Memory B cell (primary cell): ENCODE results near the gene RERE.
"Not testable (repeated sequence)": the region's sequence is repeated elsewhere in the genome, so short reads cannot be mapped to it uniquely, and the experiment has no call there.

Source experiments
- ATAC-seq: fragments of 150-1000 bp; cut with Tn5 transposase; 2 replicates; pipeline ENCODE4 v1.10.0; 2021; ENCODE audit warnings: low read depth, mild to moderate bottlenecking, moderate library complexity
- DNase-seq, 2 donors: peaks; one replicate each; pipeline ENCODE4 v3.0.0; 2022; ENCODE audit warnings: low spot score in 2 of 2
- H3K27ac Mint-ChIP-seq: one replicate; pipeline ENCODE4 v1.8.0; 2022; ENCODE audit warnings: mild to moderate bottlenecking, moderate library complexity, mixed read lengths
- H3K27me3 Mint-ChIP-seq: one replicate; pipeline ENCODE4 v1.8.0; 2022; ENCODE audit warnings: mixed read lengths
- H3K36me3 Mint-ChIP-seq: one replicate; pipeline ENCODE4 v1.8.0; 2022; ENCODE audit warnings: mild to moderate bottlenecking, mixed read lengths
- H3K4me1 Mint-ChIP-seq: one replicate; pipeline ENCODE4 v1.8.0; 2022; ENCODE audit warnings: mixed read lengths
- H3K4me3 Mint-ChIP-seq: one replicate; pipeline ENCODE4 v1.8.0; 2022; ENCODE audit warnings: mild to moderate bottlenecking, moderate library complexity, mixed read lengths
- H3K9me3 Mint-ChIP-seq: one replicate; pipeline ENCODE4 v1.8.0; 2022; ENCODE audit warnings: mixed read lengths

The RERE gene

DNA sequence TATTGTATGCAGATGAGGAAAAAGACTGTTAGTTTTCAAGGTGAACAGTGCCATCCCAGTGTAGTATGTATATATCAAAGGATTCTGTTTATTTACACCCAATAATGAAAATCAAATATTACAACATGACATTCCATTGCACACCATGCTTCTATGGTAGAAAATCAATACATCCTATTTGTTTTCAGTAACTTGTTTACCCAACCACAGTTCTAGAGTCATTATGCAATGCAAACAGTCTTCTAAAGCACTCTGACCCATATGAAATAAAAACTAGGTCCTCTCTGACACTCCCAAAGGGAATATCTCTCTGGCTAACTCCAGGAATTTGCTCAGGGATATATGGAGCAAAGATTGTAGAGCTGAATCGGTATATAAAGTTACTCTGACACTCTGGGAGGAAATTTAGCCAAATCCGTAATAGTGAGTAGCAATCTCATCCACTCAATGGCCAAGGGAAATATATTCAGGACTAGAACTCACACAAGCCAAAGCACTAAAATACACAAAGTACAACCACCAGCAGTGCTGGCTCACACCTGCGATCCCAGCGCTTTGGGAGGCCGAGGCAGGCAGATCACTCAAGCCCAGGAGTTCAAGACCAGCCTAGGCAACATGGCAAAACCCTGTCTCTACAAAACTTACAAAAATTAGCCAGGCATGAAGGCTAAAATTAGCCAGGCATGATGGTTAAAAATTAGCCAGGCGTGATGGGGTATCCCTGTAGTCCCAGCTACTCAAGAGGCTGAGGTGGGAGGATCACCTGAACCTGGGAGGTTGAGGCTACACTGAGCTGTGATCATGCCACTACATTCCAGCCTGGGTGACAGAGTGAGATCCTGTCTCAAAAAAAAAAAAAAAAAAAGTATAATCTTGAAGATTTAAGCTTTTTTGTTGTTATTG lies 75.2 kb downstream of the RERE start:
- peaks cover 4% of the 10 kb centered on the region for H3K9me3 Mint-ChIP-seq
- ATAC-seq (no peak), DNase-seq (no peak)
- peaks cover 22% of the 10 kb centered on the region for H3K36me3 Mint-ChIP-seq
- no peaks in the 10 kb centered on the region for H3K27me3 Mint-ChIP-seq
- no peak overlapping the region for H3K27ac Mint-ChIP-seq
- H3K4me3 Mint-ChIP-seq, result no peak overlapping the region
- H3K4me1 Mint-ChIP-seq, result peaks cover 11% of the 10 kb centered on the region

DNA sequence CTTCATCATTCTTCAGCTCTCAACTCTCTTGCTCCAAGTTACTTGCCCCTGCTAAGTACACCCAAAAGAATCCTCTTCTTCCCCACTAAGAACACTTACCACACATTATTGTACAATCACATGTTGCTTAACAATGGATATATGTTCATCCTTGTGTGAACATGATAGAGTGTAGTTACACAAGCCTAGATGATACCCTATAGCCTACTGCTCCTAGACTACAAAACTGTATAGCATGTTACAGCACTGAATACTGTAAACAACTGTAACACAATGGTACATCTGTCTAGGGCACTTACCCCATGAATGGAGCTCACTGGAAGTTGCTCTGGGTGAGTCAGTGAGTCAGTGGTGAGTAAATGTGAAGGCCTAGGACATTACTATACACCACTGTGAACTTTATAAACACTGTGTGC lies 77.4 kb downstream of the RERE start:
- H3K4me3 Mint-ChIP-seq, result no peak overlapping the region

DNA sequence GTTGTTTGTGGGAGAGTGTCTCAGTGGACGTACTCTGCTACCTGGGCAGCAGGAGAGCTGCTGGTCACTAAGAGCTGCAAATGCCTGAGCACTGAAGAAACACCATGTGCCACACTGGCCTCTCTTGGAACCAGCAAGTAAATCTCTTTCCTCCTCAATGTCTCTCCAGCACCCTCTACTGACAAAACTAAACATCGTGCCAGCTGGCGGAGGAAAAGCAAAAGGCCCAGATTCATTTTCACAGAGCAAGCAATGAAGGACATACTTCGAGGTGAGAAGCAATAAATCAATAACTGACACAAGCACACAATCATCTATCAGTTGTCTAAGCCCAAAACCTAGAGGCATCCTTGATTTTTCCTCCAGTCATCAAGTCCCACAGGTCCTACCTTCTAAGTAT lies 78.1 kb downstream of the RERE start:
- H3K27ac Mint-ChIP-seq, result no peak overlapping the region
- no peak for ATAC-seq
- peaks cover 6% of the 10 kb centered on the region for H3K4me1 Mint-ChIP-seq
- no peak for DNase-seq
- H3K4me3 Mint-ChIP-seq, result no peak overlapping the region
- H3K27me3 Mint-ChIP-seq, result no peaks in the 10 kb centered on the region
- peaks cover 20% of the 10 kb centered on the region for H3K36me3 Mint-ChIP-seq
- peaks cover 4% of the 10 kb centered on the region for H3K9me3 Mint-ChIP-seq

More for the DNA sequence above, 77.4 kb downstream of the RERE start:
- peaks cover 6% of the 10 kb centered on the region for H3K4me1 Mint-ChIP-seq
- peaks cover 4% of the 10 kb centered on the region for H3K9me3 Mint-ChIP-seq
- H3K36me3 Mint-ChIP-seq, result peaks cover 20% of the 10 kb centered on the region
- ATAC-seq (no peak), DNase-seq (no peak)
- no peak overlapping the region for H3K27ac Mint-ChIP-seq
- H3K27me3 Mint-ChIP-seq, result no peaks in the 10 kb centered on the region

DNA sequence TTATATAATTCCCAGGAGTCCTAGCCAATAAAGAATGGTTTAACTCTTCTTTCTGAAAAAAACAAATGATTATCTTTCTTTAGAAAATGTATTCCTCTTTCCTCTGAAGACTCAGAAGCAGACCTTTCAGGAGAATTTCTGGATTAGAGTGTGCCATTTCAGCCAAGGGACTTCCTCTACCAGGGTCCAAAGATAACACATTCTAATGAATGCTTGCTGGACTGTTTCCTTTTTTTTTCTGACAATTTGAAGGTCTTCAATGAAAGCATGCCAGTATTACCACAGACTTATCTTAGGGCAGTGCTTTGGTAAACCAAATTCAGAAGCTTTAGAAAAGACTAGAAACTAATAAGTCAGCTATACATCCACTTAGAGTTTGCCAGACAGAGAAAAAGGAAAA lies 80.5 kb downstream of the RERE start:
- no peaks in the 10 kb centered on the region for H3K27me3 Mint-ChIP-seq
- peaks cover 4% of the 10 kb centered on the region for H3K9me3 Mint-ChIP-seq
- DNase-seq, result no peak
- no peaks in the 10 kb centered on the region for H3K4me1 Mint-ChIP-seq
- ATAC-seq, result no peak
- no peak overlapping the region for H3K27ac Mint-ChIP-seq
- peaks cover 25% of the 10 kb centered on the region for H3K36me3 Mint-ChIP-seq
- no peak overlapping the region for H3K4me3 Mint-ChIP-seq

DNA sequence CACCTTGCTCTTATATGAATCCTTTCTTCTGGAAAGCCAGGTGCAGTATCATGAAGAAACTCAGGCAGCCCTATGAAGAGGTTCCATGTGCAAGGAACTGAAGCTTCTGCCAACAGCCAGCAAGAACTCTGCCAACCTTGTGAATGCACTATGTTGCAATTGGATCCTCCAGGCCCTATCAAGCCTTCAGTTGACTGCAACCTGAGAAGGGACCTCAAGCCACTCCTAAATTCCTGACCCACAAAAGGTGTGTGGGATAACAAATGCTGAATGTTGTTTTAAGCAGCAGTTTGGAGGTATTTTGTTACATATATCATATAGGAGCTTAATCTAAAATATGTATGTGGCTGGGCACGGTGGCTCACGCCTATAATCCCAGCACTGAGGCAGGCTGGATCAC lies 84.0 kb downstream of the RERE start:
- ATAC-seq (no peak), DNase-seq (no peak)
- H3K36me3 Mint-ChIP-seq, result peaks cover 14% of the 10 kb centered on the region
- H3K27me3 Mint-ChIP-seq, result no peaks in the 10 kb centered on the region
- H3K4me1 Mint-ChIP-seq, result no peaks in the 10 kb centered on the region
- H3K9me3 Mint-ChIP-seq, result peaks cover 3% of the 10 kb centered on the region
- no peak overlapping the region for H3K27ac Mint-ChIP-seq
- H3K4me3 Mint-ChIP-seq, result no peak overlapping the region

DNA sequence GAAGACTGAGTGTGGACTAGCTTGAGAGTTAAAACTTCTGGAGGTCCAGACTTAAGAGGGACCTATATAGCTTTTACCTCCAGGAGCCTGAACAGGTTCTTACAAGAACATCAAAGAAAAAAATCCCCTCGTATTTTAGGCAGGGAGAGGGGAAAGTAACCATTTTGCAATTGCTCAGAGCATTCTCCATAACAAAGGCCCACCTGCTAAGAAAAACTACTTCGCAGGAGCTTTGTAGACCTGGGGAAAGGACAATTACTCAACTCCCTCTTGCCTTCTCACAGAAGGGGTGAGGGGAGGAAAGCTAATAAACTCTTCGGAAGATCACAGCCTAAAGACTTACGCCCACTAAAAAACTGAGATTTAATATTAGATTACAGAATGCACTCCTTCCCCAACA lies 86.3 kb downstream of the RERE start:
- H3K36me3 Mint-ChIP-seq, result peaks cover 12% of the 10 kb centered on the region
- H3K27ac Mint-ChIP-seq, result no peak overlapping the region

DNA sequence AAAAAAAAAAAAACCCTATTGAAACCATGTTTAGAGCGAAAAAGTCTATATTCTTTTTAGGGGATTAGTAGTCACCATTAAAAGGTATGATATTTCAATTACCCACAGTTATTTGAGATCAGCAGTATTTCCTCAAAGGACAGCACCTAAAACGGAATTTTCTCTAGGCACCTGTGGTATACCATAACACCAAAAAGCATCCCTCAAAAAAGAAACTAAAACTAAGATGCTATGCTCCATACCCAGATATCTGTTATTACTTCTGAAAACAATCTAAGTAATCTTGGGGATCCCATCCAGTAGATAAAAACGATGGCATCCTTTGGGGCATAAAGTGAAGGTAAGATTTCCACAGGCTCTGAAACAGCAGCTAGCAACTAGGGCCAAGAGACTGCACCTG lies 89.0 kb downstream of the RERE start:
- Mint-ChIP-seq H3K36me3 (peaks cover 12% of the 10 kb centered on the region), H3K27ac (no peak overlapping the region), H3K9me3 (peaks cover 3% of the 10 kb centered on the region), H3K4me3 (no peak overlapping the region), H3K27me3 (no peaks in the 10 kb centered on the region), H3K4me1 (peaks cover 5% of the 10 kb centered on the region)
- no peak for DNase-seq
- ATAC-seq, result no peak

More for the DNA sequence above, 86.3 kb downstream of the RERE start:
- Mint-ChIP-seq H3K27me3 (no peaks in the 10 kb centered on the region), H3K4me3 (no peak overlapping the region), H3K9me3 (peaks cover 3% of the 10 kb centered on the region), H3K4me1 (peaks cover 5% of the 10 kb centered on the region)
- ATAC-seq (no peak), DNase-seq (no peak)

DNA sequence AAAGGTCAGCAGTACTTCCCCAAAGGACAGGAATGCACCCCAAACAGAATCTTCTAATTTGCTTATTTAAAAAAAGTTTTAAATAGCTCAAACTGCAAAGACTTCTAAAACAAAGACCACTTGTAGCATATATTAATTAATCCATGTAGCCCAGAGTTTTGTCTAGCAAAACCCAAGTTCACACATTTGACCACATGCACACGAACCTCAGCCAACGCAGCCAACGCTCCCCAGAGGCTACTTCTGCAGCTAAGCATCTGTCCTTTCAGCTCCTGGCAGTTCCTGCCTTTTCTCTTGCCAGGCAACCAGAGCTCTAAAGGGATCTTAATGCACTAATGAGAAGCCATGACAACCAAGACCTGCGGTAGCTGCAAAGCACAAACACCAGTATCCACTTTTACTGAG lies 89.6 kb downstream of the RERE start:
- DNase-seq (no peak), ATAC-seq (no peak)
- Mint-ChIP-seq H3K27me3 (no peaks in the 10 kb centered on the region), H3K4me3 (no peak overlapping the region), H3K27ac (no peak overlapping the region), H3K9me3 (peaks cover 3% of the 10 kb centered on the region), H3K36me3 (peaks cover 12% of the 10 kb centered on the region), H3K4me1 (peaks cover 8% of the 10 kb centered on the region)

DNA sequence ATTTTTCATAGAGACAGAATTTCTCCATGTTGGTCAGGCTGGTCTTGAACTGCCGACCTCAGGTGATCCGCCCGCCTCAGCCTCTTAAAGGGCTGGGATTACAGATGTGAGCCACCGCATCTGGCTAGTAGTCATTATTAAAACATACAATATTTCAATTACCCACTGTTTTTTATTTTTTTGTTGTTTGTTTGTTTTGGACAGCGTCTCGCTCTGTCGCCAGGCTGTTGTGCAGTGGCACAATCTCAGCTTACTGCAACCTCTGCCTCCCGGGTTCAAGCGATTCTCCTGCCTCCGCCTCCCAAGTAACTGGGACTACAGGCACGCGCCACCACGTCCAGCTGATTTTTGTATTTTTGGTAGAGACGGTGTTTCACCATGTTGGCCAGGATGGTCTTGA lies 90.1 kb downstream of the RERE start:
- peaks cover 12% of the 10 kb centered on the region for H3K36me3 Mint-ChIP-seq
- not testable (repeated sequence) for ATAC-seq, H3K27ac Mint-ChIP-seq, DNase-seq, H3K27me3 Mint-ChIP-seq, H3K9me3 Mint-ChIP-seq, H3K4me3 Mint-ChIP-seq
- H3K4me1 Mint-ChIP-seq, result peaks cover 11% of the 10 kb centered on the region

DNA sequence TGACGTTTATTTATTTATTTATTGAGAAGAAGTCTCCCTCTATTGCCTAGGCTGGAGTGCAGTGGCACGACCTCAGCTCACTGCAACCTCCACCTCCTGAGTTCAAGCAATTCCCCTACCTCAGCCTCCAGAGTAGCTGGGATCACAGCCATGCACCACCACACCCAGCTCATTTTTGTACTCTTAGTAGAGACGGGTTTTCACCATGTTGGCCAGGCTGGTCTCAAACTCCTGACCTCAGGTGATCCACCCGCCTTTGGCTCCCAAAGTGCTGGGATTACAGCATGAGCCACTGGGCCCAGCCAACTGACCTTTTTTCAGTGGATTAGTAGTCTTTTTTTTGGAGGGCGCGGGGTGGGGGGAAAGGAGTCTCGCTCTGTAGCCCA lies 90.6 kb downstream of the RERE start:
- not testable (repeated sequence) for H3K36me3 Mint-ChIP-seq, H3K9me3 Mint-ChIP-seq, ATAC-seq, H3K27ac Mint-ChIP-seq, H3K4me3 Mint-ChIP-seq, DNase-seq, H3K27me3 Mint-ChIP-seq
- H3K4me1 Mint-ChIP-seq, result peaks cover 16% of the 10 kb centered on the region

DNA sequence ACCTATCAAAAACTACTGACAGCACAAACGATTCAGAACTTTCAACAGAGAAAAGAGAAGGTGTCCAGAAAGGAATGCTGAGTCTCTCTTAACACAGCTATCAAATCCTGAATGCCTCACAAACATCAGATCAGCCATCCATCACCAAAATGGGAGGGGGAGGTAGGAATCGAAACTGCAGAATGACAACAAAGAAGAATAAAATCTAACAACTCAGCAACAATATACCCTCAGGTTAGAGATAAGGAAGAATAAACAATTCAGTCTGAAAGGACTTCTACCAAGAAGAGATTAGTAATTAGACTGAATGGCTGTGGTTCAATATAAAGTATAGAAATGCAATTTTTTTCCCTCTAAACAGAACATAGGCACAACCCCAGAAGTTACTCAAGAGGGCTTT lies 94.4 kb downstream of the RERE start:
- H3K4me3 Mint-ChIP-seq, result no peak overlapping the region
- no peak for ATAC-seq
- H3K27ac Mint-ChIP-seq, result peak overlapping the region; percentile 52
- peaks cover 23% of the 10 kb centered on the region for H3K4me1 Mint-ChIP-seq
- H3K9me3 Mint-ChIP-seq, result no peaks in the 10 kb centered on the region
- no peaks in the 10 kb centered on the region for H3K27me3 Mint-ChIP-seq
- H3K36me3 Mint-ChIP-seq, result no peaks in the 10 kb centered on the region
- DNase-seq, result no peak

DNA sequence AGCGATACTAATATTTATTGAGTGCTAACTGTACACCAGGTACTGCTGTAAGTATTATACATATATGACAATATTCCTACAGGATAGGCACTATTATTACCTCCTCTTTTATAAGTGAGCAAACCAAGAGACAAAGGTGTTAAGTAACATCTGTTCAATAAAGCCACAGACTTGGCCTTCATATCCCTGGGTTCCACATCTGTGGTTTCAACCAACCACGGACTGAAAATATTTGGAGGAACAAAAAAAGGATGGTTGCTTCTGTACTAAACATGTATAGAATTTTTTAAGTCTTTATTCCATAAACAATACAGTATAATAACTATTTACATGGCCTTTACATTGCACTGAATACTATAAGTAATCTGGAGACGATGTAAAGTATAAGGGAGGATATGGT lies 95.1 kb downstream of the RERE start:
- peak overlapping the region; percentile 0 for H3K27ac Mint-ChIP-seq
- H3K27me3 Mint-ChIP-seq, result no peaks in the 10 kb centered on the region
- H3K9me3 Mint-ChIP-seq, result no peaks in the 10 kb centered on the region
- no peak for ATAC-seq
- DNase-seq, result no peak
- H3K4me1 Mint-ChIP-seq, result peaks cover 23% of the 10 kb centered on the region
- H3K36me3 Mint-ChIP-seq, result no peaks in the 10 kb centered on the region
- H3K4me3 Mint-ChIP-seq, result no peak overlapping the region

DNA sequence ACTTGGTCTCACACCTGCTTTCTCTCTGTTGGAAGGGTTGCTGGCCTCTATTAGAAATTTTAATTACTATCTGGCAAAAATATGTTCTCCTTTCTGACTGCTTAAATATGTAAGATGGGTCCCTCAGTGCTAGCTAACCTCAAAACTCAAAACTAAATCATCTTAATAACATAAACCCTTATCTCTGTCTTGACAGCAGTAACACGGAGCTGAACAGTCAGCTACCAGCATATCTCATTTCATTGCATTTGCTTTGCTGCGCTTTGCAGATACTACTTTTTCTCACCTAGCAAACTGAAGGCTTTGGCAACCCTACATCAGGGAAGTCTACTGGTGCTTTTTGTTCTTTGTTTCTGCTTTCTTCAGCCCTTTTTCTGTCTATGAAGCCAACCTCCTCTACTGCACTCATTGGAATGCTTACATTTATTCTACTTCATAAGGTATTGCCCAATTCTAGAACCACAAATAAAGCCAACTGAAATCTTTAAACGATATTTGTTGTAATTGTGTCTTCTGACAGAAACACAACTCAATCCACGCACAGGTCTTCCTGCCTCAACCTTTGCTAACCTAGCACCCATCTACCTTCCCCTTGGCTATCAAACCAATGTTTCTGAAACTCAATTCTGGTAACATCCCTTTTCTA lies 95.6 kb downstream of the RERE start:
- Mint-ChIP-seq H3K9me3 (no peaks in the 10 kb centered on the region), H3K27me3 (no peaks in the 10 kb centered on the region), H3K27ac (peak overlapping the region; percentile 0), H3K4me1 (peaks cover 23% of the 10 kb centered on the region), H3K4me3 (no peak overlapping the region), H3K36me3 (no peaks in the 10 kb centered on the region)
- DNase-seq (no peak), ATAC-seq (no peak)

DNA sequence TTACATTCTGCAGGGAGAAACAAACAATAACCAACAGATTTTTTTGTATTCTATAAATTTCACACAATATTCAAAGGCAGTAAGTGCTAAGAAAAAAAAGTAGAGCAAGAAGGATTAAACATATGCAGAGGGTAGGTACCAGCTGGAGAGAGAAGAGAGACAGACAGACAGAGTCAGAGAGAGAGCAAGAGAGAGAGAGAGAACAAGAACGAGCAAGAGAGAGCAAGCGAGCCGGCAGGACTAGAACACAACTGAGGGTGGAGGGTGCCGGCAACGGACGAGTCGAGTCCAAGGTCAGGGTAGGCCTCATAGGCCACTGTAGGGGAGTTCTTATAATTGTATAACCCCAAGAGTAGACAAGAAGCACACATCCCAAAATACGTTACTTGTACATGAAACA lies 97.1 kb downstream of the RERE start:
- Mint-ChIP-seq H3K27me3 (no peaks in the 10 kb centered on the region), H3K9me3 (no peaks in the 10 kb centered on the region), H3K36me3 (peaks cover 1% of the 10 kb centered on the region), H3K27ac (peak overlapping the region; percentile 15), H3K4me3 (no peak overlapping the region), H3K4me1 (peaks cover 20% of the 10 kb centered on the region)
- ATAC-seq (no peak), DNase-seq (no peak)
